B cell (primary cell): Measurements from ENCODE around the gene KCNQ2.

Source experiments
- CTCF ChIP-seq: fragments of 200-600 bp; IDR thresholded peaks from one replicate; pipeline ENCODE4 v1.8.0; 2022; ENCODE audit warnings: antibody characterized with exemption, mild to moderate bottlenecking
- EZH2 ChIP-seq: IDR thresholded peaks from 2 replicates; pipeline ENCODE4 v1.6.1; 2012; ENCODE audit warnings: borderline replicate concordance, low read depth, mild to moderate bottlenecking, moderate library complexity, low read length; ENCODE audit not compliant: insufficient read depth, poor library complexity, severe bottlenecking

- TF ChIP-seq CTCF, result no peak
- TF ChIP-seq EZH2, result no peak
Observed at GRCh38 chr20:63494420-63495166, 22.1 kb upstream of the KCNQ2 start.
